ENCODE measurements around the gene RALB. TPM values are rescaled to one million over a fixed set of nuclear protein-coding genes. Genes with fewer than 3 reads are reported as not detected.

Gene RALB
- polyA plus RNA-seq, 1 of the 3 experiments (the other 2 are of a cell fraction), result 37.2 TPM

DNA sequence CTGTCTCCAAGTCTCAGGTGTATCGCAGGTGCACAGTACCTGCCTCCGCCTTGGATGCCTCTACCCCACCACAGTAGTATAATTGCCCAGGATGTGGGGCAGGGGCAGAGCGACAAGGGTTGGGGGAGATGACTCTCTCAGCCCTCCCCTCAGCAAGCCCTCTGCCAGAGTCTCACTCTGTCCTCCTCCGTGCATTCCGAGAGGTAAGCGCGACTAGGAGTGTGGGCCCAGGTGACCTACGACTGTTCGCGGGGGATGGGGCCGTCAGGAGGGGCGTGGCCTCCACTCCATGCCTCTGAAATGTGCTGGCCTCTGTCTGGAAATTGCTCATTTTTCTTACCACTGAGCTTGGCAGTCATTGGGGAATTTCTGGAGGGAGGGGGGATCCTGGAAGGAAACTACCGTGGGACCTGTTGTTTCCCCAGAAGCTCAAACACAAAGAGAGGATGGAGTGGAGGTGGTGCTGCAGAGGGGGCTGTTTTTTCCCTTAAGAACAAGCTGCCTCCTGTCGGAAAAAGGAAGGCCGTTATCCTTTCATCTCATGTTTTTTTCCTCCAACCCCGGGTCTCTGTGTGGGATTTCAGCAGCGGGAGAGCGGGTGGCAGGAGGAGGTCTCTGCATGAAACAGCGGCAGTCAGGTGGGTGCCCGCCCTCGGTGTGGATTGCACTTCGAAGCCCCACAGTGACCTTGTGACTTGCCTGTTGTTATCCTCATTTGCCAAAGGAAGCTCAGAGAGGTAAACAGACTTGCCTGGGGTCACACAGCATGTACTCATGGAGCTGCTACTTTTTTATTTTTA is 13.0 kb upstream of the RALB start (continued):
- TF ChIP-seq, protein P1, sequence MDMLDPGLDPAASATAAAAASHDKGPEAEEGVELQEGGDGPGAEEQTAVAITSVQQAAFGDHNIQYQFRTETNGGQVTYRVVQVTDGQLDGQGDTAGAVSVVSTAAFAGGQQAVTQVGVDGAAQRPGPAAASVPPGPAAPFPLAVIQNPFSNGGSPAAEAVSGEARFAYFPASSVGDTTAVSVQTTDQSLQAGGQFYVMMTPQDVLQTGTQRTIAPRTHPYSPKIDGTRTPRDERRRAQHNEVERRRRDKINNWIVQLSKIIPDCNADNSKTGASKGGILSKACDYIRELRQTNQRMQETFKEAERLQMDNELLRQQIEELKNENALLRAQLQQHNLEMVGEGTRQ (IDR thresholded peaks at IDR 0.05; ENCODE audit: borderline replicate concordance, low read depth, low read length), result no peak
- TF ChIP-seq TEAD4 (IDR thresholded peaks at IDR 0.05; ENCODE audit: borderline replicate concordance, insufficient read depth), result 0 out of 2 replicates have a peak, but pooled peaks have one; percentile 18

DNA sequence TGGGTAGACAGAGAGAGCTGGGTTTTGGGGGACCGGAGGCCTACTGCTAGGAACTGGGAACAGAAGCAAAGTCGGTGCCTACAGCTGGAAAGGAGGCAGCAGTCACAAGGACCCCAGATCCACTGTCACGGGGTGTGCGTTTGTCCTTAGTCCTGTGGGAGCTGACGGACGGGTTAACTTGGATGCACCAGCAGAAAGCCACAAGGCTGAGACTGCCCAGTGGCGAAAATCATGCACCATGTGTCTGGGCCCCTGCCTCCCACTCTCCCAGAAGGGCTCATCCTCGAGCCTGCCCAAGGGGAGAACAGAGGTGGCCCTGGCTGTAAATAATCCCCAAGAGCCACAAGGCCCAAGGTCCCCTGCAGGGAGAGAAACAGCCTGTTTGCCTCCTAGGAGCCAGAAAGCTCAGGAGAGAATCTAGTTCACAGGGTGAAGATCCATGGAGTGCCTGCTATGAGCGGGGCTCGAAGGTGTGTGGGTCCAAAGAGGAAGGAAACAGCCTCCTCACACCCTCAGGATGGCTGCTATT is 11.7 kb upstream of the RALB start:
- Histone ChIP-seq H3K9me2 (no peaks in the 10 kb centered on the region), H3K27ac (ENCODE audit: low read depth in 2 of 2, low read length in 1 of 2) (no peak overlapping the region), H3K4me2 (no peak overlapping the region), H3K79me2 (ENCODE audit: insufficient read depth) (no peaks in the 10 kb centered on the region), H4K20me1 (ENCODE audit: insufficient read depth) (no peaks in the 10 kb centered on the region), H3K36me3 (replicated peaks in 1 of 2; ENCODE audit: control insufficient read depth in 1 of 2, insufficient read depth in 2 of 2, low read length in 1 of 2) (no peaks in the 10 kb centered on the region), H3K9ac (no peak overlapping the region), H3K4me3 (ENCODE audit: low read depth in 2 of 2, low read length in 1 of 2) (no peak overlapping the region), H3F3A (replicated peaks; ENCODE audit: insufficient read depth) (peaks cover 9% of the 10 kb centered on the region), H2AFZ (ENCODE audit: low read depth) (no peak overlapping the region), H3K9me3 (no peaks in the 10 kb centered on the region), H3K27me3 (ENCODE audit: insufficient read depth) (no peaks in the 10 kb centered on the region), H3K4me1 (ENCODE audit: control insufficient read depth in 1 of 2, insufficient read depth in 2 of 2, low read depth in 1 of 2, low read length in 1 of 2) (peaks cover 24 to 25% of the 10 kb centered on the region in 2 experiments; a peak in 3 of 4 replicates)
- DNase-seq, result no peak
- 89% methylated on average over 6 of the region's 10 CpGs for WGBS (ENCODE audit: low lambda C conversion rate)
- ChIA-PET POLR2A (no interaction called here), CTCF (interaction anchor here (1.1 to 1.8 kb wide), 2 partner anchors 11 to 439 kb away, joined by 3 to 4 read pairs; no protein-coding TSS in a partner anchor)
- TF ChIP-seq RAD21 (IDR thresholded peaks at IDR 0.05; ENCODE audit: low read length) (no peak), FOSL2 (IDR thresholded peaks at IDR 0.05; ENCODE audit: borderline replicate concordance, low read depth) (no peak), MEF2A (IDR thresholded peaks at IDR 0.05; ENCODE audit: borderline replicate concordance, low read depth) (no peak), RCOR1 (IDR thresholded peaks at IDR 0.05; ENCODE audit: low read length) (no peak), CHD2 (IDR thresholded peaks at IDR 0.05; ENCODE audit: low read length, partially characterized antibody) (no peak)

DNA sequence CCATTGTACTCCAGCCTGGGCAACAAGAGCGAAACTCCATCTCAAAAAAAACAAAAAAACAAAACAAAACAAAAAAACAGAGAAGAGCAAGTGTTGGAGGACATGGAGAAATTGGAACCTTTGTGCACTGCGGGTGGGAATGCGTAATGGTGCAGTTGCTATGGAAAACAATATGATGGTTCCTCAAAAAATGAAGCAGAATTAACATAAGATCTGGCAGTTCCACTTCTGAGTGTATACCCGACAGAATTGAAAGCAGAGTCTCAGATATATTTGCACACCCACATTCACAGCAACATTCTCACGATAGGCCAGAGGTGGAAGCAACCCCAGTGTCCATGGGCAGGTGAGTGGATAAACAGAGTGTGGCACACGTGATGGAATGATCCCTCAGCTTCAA is 11.0 kb upstream of the RALB start:
- peaks cover 26 to 27% of the 10 kb centered on the region in 2 experiments; a peak in 3 of 4 replicates for H3K4me1 ChIP-seq (ENCODE audit: control insufficient read depth in 1 of 2, insufficient read depth in 2 of 2, low read depth in 1 of 2, low read length in 1 of 2)
- H3K79me2 ChIP-seq (ENCODE audit: insufficient read depth), result no peaks in the 10 kb centered on the region
- WGBS (ENCODE audit: low lambda C conversion rate), result 96% methylated on average over 6 of the region's 6 CpGs
- H3F3A ChIP-seq (replicated peaks; ENCODE audit: insufficient read depth), result peaks cover 9% of the 10 kb centered on the region
- CTCF ChIA-PET, result no interaction called here
- H3K9me2 ChIP-seq, result no peaks in the 10 kb centered on the region
- no peak overlapping the region for H3K4me2 ChIP-seq
- DNase-seq, result no peak
- no peaks in the 10 kb centered on the region for H3K36me3 ChIP-seq (replicated peaks in 1 of 2; ENCODE audit: control insufficient read depth in 1 of 2, insufficient read depth in 2 of 2, low read length in 1 of 2)
- no peak overlapping the region for H3K27ac ChIP-seq (ENCODE audit: low read depth in 2 of 2, low read length in 1 of 2)
- TF ChIP-seq ELF1 (IDR thresholded peaks at IDR 0.05), result no peak
- TF ChIP-seq, protein P2, sequence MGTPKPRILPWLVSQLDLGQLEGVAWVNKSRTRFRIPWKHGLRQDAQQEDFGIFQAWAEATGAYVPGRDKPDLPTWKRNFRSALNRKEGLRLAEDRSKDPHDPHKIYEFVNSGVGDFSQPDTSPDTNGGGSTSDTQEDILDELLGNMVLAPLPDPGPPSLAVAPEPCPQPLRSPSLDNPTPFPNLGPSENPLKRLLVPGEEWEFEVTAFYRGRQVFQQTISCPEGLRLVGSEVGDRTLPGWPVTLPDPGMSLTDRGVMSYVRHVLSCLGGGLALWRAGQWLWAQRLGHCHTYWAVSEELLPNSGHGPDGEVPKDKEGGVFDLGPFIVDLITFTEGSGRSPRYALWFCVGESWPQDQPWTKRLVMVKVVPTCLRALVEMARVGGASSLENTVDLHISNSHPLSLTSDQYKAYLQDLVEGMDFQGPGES (IDR thresholded peaks at IDR 0.05; ENCODE audit: low read depth, low read length), result no peak
- no peak for TF ChIP-seq POLR2AphosphoS5 (IDR thresholded peaks at IDR 0.05; ENCODE audit: low read depth, low read length)
- TF ChIP-seq TCF12 (IDR thresholded peaks at IDR 0.05), result no peak
- no peak for TF ChIP-seq TEAD4 (IDR thresholded peaks at IDR 0.05; ENCODE audit: borderline replicate concordance, insufficient read depth)
- TF ChIP-seq FOSL2 (IDR thresholded peaks at IDR 0.05; ENCODE audit: borderline replicate concordance, low read depth), result no peak
- no peak for TF ChIP-seq EP300 (IDR thresholded peaks at IDR 0.05; ENCODE audit: borderline replicate concordance in 1 of 2, low read depth in 1 of 2, low read length in 1 of 2)
- TF ChIP-seq, protein P3, sequence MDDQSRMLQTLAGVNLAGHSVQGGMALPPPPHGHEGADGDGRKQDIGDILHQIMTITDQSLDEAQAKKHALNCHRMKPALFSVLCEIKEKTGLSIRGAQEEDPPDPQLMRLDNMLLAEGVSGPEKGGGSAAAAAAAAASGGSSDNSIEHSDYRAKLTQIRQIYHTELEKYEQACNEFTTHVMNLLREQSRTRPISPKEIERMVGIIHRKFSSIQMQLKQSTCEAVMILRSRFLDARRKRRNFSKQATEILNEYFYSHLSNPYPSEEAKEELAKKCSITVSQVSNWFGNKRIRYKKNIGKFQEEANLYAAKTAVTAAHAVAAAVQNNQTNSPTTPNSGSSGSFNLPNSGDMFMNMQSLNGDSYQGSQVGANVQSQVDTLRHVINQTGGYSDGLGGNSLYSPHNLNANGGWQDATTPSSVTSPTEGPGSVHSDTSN (IDR thresholded peaks at IDR 0.05), result no peak
- TF ChIP-seq FOXJ3 (CRISPR knock-in tag; IDR thresholded peaks at IDR 0.05), result no peak
- no peak for TF ChIP-seq GATA2 (CRISPR knock-in tag; IDR thresholded peaks at IDR 0.05)
- TF ChIP-seq NFIC (IDR thresholded peaks at IDR 0.05; ENCODE audit: borderline replicate concordance), result no peak
- TF ChIP-seq SIN3A (IDR thresholded peaks at IDR 0.05; ENCODE audit: borderline replicate concordance, low read depth, low read length), result no peak
- TF ChIP-seq RFX5 (IDR thresholded peaks at IDR 0.05; ENCODE audit: low read length), result no peak
- TF ChIP-seq TAF1 (IDR thresholded peaks at IDR 0.05; ENCODE audit: borderline replicate concordance, low read depth, low read length), result no peak
- POLR2A ChIA-PET, result no interaction called here
- no peak overlapping the region for H3K4me3 ChIP-seq (ENCODE audit: low read depth in 2 of 2, low read length in 1 of 2)
- no peaks in the 10 kb centered on the region for H3K9me3 ChIP-seq
- no peak overlapping the region for H2AFZ ChIP-seq (ENCODE audit: low read depth)
- no peaks in the 10 kb centered on the region for H3K27me3 ChIP-seq (ENCODE audit: insufficient read depth)
- no peaks in the 10 kb centered on the region for H4K20me1 ChIP-seq (ENCODE audit: insufficient read depth)
- H3K9ac ChIP-seq, result no peak overlapping the region

All from SK-N-SH (cell line).